ENCODE results near the gene HEY2.
A peak's percentile ranks its signal among the peaks of the same experiment; 100 is the strongest.

Gene HEY2

DNA sequence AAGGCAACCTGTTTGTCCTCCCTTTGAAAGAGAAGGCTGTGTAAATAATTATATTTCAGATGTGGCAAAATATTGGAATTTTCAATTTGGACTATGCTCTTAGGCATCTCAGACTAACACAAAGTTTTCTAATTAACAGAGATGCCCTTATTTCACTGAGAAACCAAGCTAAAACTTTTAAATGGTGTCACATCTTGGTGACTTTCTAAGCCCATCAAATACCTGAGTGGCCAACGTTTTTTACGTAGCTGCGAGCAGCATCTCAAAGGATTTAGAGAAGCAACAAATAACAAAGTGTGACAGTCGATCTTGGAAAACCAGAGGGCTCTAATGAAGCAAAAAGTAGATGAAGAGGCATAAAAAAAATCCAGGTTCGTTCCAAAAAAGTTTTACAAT, 3.4 kb upstream of the HEY2 start:
- FAIRE-seq (no peak), DNase-seq (ENCODE audit: insufficient read length) (no peak)
- no peak for TF ChIP-seq TAF1 (IDR thresholded peaks at IDR 0.05; ENCODE audit: borderline replicate concordance, low read depth, low read length)
- TF ChIP-seq POLR2A (IDR thresholded peaks at IDR 0.05; ENCODE audit: low read depth, low read length), result no peak
- no peak for TF ChIP-seq POLR2AphosphoS5 (IDR thresholded peaks at IDR 0.05; ENCODE audit: low read depth, low read length)

DNA sequence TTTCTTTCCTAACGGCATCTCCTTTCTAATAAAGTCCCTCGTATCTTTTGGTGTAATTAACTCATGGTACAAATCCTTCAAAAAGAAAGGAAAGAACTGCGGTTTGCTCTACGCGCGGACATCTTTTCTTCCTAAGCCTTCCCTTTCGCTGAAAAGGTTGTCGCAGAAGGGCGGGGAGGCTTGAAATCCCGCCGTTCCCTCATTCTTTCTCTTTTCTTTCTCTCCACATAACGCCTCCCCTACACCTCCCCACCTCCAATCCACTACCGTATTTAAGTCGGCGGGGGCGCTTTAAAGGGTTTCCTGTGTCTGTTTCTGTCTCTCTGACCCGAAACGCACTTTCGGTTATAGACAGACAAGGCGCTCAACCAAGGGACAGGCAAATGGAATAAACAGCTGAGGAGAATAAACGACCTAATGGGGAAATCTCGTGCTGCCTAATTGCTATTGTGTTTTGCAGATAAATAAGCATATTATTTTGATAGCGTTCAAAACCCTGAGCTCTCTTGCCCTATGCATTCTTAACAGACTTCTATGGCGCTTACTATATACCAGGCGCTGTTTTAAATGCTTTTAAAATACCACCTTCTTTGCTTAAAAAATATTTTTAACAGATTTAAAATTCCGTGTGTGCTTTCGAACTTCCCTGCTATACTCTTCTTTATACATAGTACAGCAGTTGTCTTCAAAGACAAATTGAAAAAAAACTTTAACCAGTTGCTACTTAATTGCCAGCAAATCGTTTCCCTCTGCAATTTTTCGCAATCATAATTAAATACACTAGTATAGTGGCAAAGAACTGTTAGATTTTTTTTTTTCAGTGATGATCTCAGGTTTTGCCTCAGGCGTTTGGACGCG, 2.5 kb upstream of the HEY2 start:
- no peak for TF ChIP-seq POLR2A (IDR thresholded peaks at IDR 0.05; ENCODE audit: low read depth, low read length)
- TF ChIP-seq POLR2AphosphoS5 (IDR thresholded peaks at IDR 0.05; ENCODE audit: low read depth, low read length), result no peak
- no peak for TF ChIP-seq TAF1 (IDR thresholded peaks at IDR 0.05; ENCODE audit: borderline replicate concordance, low read depth, low read length)
- FAIRE-seq (peak; percentile 79), DNase-seq (ENCODE audit: insufficient read length) (no peak)

DNA sequence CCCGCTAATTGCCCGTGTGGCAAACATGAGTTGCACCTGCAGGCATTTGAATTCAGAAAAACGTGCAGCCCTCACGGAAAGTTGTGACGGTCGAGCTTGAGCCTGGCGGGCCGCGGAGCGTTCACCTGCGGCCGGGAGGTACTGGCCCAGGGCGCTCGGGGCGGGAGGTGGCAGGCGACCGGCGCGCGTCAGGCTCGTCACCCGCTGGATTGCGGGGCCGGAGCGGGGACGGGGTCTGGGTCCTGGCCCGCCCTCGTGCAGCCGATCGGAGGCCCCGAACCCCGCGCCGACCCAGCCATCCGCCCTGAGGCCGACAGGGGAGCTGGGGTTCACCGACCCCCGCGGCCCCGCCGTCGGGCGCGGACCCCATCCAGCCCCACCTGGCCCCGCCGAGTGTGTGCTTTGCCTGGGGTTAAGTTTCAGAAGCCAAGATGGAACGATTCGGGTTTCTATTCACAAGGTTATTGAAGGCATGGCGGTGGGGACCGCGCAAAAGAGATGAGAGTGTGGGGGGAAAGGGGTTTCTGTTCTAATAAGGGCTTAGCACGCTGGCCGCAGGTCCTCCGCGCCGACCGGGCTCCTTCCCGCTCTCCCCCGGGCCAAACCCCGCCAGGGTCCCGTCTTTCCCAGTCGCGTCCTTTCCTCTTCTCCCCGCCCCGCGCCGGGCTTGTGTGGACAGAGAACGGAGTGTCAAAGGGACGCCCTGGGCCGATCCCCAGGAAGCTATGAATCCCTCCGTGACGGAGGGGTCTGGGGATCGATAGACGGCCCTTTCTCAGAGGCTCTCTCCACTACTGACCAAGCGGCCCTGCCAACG, 1.6 kb upstream of the HEY2 start:
- no peak for DNase-seq (ENCODE audit: insufficient read length)
- TF ChIP-seq POLR2AphosphoS5 (IDR thresholded peaks at IDR 0.05; ENCODE audit: low read depth, low read length) (no peak), TAF1 (IDR thresholded peaks at IDR 0.05; ENCODE audit: borderline replicate concordance, low read depth, low read length) (no peak), POLR2A (IDR thresholded peaks at IDR 0.05; ENCODE audit: low read depth, low read length) (no peak)
- peak; percentile 65 for FAIRE-seq

DNA sequence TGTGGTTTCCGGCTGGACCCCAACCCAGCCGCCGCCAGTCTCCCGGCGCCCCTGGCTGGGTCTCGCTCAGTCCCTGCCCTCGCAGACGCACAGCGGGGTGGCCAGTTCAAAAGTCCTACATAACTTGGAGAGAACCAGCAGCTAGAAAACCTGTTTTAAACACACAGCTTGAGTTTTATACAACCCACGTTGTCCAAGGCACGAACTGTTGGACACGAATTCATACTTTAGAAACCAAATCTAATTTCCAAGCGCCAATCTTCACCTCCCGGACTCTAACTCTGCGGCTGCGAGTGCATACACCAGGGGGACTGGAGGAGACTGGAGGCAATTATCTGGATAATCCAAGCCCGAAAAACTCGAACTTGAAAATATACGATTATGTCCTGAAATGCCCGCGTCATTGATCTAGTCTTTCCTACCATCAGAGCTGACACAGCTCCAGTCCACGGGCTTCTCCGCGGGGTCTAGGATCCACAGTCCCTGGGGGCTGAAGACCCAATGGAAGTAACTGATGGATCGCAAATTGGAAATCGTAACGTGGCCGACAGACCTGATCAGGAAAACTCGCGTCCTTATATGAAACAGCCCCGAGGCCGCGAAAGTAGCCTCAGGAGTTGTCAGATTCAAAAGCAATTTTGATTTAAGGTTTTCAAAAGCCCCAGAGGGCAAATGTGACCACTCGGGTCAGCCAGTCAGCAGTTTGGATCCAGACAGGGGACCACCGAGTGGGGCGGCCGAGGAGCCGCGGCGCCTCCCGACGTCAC, 843 bp upstream of the HEY2 start:
- no peak for TF ChIP-seq TAF1 (IDR thresholded peaks at IDR 0.05; ENCODE audit: borderline replicate concordance, low read depth, low read length)
- no peak for TF ChIP-seq POLR2A (IDR thresholded peaks at IDR 0.05; ENCODE audit: low read depth, low read length)
- peak; percentile 74 for FAIRE-seq
- no peak for DNase-seq (ENCODE audit: insufficient read length)

DNA sequence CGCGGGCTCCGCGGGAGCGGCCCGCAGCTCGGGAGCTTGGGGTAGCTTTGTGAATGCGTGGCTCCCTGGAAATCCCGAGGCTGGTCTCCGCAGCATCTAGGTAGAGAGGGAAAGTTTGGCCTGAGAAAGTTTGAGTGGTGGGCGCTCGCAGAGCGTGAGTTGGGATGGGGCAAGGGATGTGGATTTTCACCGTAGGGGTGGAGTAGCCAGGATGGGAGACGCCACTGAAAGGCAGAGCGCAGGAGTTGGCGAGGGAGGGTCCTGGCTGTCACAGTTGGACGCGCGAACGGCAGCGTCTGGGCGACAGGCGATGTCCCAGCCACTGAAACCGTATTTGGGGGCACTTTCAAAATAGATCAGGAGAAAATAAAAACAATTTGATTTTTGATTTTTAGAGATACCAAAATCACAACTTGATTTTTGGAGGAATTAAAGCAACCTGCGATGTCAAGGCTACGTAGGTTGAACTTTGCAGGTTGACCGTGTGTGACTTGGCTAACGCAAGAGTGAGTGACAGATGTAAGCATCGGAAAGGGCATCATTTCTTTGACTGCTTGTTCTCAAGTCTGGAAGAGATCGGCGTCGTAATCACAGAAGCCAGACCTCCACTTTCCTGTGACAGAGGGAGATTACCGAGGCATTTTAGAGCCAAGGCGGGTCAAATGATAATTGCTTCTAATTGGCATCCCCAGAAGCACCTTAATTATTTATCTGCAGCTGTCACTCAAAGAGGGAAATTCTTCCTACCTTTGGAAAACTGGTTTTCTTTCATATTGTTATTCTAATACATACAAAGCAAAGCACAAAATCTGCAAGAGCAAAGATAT, 646 bp downstream of the HEY2 start:
- no peak for FAIRE-seq
- TF ChIP-seq POLR2AphosphoS5 (IDR thresholded peaks at IDR 0.05; ENCODE audit: low read depth, low read length) (no peak), TAF1 (IDR thresholded peaks at IDR 0.05; ENCODE audit: borderline replicate concordance, low read depth, low read length) (no peak), POLR2A (IDR thresholded peaks at IDR 0.05; ENCODE audit: low read depth, low read length) (no peak)

DNA sequence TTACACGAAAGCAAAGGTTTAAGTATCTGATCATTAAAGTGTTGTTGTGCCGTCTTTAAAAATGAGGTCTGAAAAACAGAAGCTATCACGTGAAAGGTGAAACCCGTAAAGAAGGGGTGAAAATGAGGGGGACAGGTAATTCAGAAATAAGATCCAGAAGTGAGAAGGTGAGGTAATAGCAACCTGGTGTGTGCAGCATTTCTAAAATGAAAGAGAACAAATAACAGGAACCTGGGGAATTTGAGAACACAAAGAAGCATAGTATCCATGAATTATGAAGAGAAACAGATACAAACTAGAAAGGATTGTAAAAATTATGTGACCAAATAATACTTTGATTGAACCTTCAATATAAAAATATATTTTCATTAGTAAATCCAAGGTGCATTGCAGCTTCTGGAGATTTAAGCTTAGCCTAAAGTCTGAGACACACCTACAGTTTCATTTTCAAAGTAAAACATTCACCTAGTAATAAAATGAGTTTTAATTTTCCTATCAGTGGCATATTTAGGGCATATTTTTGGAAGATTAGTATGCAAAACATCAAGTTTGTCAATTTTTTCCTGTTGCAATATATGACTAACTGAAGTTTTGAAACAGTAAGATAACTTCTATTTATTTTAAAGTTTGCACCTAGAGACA, 1.4 kb downstream of the HEY2 start:
- FAIRE-seq, result peak; percentile 17
- DNase-seq (ENCODE audit: insufficient read length), result no peak
- TF ChIP-seq POLR2A (IDR thresholded peaks at IDR 0.05; ENCODE audit: low read depth, low read length), result no peak
- no peak for TF ChIP-seq TAF1 (IDR thresholded peaks at IDR 0.05; ENCODE audit: borderline replicate concordance, low read depth, low read length)
- TF ChIP-seq POLR2AphosphoS5 (IDR thresholded peaks at IDR 0.05; ENCODE audit: low read depth, low read length), result no peak

More for the DNA sequence above, 646 bp downstream of the HEY2 start:
- no peak for DNase-seq (ENCODE audit: insufficient read length)

DNA sequence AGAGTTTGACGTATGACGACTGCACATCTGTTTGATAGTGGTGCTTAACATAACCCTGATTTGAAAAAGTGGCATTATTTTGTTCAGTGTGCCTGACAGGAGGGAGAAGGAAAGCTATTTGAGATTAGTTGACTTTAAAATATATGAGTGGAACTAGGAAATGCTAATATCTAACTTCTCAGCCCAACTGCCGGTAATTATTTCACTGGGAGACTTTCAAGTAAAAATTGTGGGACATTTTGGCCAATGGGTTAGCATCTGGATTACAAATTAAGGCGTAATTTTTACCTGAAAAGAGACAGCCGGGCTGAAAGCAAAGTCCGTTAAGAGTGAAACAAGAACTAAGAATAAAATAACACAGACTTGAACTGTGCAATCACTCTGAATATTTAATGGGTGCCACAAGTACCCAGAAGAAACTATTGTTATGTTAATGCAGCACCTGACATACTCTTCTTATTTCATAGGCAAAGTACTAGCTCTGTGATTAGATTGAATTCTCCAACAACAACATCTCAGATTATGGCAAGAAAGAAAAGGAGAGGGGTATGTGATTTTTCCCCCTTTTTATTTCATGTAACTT, 2.0 kb downstream of the HEY2 start:
- no peak for TF ChIP-seq POLR2A (IDR thresholded peaks at IDR 0.05; ENCODE audit: low read depth, low read length)
- no peak for TF ChIP-seq TAF1 (IDR thresholded peaks at IDR 0.05; ENCODE audit: borderline replicate concordance, low read depth, low read length)
- TF ChIP-seq POLR2AphosphoS5 (IDR thresholded peaks at IDR 0.05; ENCODE audit: low read depth, low read length), result no peak
- FAIRE-seq (no peak), DNase-seq (ENCODE audit: insufficient read length) (no peak)

DNA sequence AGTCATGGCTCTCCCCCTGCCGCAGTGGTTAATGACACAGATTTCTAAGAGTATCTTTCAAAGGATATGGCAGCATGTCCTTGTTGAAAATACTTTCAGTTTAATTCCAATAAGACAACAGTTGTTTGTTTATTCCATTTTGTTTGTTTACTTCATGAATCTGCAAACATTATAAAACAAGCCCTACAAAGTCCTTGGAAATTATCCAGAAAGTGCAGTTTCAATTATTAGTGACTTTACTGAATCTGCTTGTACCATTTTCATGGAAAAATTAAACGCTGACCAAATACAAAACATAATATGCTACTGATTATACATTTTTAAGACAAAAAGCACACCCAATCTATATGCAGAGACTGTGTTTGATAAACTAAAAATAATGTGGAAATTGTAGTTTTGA, 3.3 kb downstream of the HEY2 start:
- FAIRE-seq, result no peak
- no peak for TF ChIP-seq POLR2AphosphoS5 (IDR thresholded peaks at IDR 0.05; ENCODE audit: low read depth, low read length)
- TF ChIP-seq POLR2A (IDR thresholded peaks at IDR 0.05; ENCODE audit: low read depth, low read length), result no peak
- no peak for TF ChIP-seq TAF1 (IDR thresholded peaks at IDR 0.05; ENCODE audit: borderline replicate concordance, low read depth, low read length)

DNA sequence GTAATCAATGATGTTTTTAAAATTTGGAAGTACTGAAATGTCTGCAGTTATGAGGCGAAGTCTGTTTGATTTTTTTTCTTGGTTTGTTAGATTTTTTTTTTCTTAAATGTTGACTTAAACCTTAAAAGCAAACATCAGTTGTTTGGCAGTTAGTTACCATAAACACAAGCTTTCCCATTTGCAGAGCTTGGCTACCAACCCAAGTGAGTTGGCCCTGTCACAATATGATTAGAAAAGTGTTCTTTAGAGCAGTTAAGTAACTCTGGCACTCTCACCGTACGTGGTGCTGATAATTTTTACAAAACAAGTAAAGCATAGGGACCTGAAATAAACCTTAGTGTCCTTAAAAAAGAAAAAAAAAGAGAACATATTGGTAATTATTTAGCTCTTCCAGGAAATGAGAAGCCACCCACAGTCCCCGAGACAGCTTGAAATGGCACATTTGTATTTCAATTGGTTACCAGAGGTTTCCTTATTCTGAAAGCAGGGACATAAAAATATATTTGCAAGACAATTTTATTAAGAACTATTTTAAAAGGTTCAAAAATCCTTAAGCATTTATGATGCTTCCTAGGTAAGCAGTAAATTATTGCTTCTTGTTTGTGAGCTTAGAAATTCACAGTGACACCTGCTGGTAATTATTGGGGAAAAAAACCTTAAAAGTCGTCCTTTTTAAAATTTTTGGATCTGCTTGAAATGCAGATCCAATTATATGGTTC, 3.9 kb downstream of the HEY2 start:
- no peak for FAIRE-seq
- TF ChIP-seq POLR2AphosphoS5 (IDR thresholded peaks at IDR 0.05; ENCODE audit: low read depth, low read length) (no peak), TAF1 (IDR thresholded peaks at IDR 0.05; ENCODE audit: borderline replicate concordance, low read depth, low read length) (no peak), POLR2A (IDR thresholded peaks at IDR 0.05; ENCODE audit: low read depth, low read length) (no peak)
- DNase-seq (ENCODE audit: insufficient read length), result no peak

More for the DNA sequence above, 3.3 kb downstream of the HEY2 start:
- no peak for DNase-seq (ENCODE audit: insufficient read length)
